Upper lobe of left lung (tissue), 4 donors: ENCODE measurements around the gene ARIH2.

ENCODE experiments used
- POLR2A ChIP-seq, 4 donors: fragments of 450-650 bp; IDR thresholded peaks; one replicate each; pipeline ENCODE4 v1.5.1; 2016 to 2017; ENCODE audit warnings: antibody characterized with exemption in 4 of 4, mild to moderate bottlenecking in 2 of 4
- POLR2AphosphoS5 ChIP-seq, 2 donors: sonication (generic); formaldehyde crosslinking; IDR thresholded peaks; one replicate each; pipeline ENCODE4 v1.5.1; 2017; ENCODE audit warnings: antibody characterized with exemption in 2 of 2
- TF ChIP-seq, protein P1 (sequence below), 6 experiments: fragments of 450-650 bp in 4 of 6; fragments of 200-600 bp in 2 of 6; sonication (generic) in 2 of 6; IDR thresholded peaks; one replicate each; pipeline ENCODE4 v1.5.1; 2016 to 2019; ENCODE audit warnings: antibody characterized with exemption in 6 of 6

DNA sequence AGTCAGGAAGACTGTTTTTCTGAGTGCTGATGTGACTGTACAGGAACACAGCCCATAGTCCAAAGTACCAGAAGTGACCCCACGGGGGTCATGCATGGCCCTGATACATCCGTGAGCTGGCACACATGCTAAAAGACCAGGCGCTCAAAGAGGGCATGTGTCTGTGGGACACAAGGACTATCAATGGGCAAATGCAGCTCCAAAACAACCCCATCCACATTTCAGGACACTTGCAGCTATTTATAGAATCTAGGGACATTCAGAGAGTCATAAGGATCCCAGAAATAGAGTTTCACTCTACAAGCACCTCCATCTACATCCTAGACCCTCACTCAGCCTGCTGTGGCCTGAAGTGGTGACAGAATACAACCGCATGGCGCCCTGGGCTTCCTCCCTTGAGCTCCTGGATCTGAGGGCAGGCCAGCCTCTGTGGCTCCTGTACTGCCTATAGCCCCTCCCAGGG lies 37.0 kb upstream of the ARIH2 start:
- TF ChIP-seq, protein P1, sequence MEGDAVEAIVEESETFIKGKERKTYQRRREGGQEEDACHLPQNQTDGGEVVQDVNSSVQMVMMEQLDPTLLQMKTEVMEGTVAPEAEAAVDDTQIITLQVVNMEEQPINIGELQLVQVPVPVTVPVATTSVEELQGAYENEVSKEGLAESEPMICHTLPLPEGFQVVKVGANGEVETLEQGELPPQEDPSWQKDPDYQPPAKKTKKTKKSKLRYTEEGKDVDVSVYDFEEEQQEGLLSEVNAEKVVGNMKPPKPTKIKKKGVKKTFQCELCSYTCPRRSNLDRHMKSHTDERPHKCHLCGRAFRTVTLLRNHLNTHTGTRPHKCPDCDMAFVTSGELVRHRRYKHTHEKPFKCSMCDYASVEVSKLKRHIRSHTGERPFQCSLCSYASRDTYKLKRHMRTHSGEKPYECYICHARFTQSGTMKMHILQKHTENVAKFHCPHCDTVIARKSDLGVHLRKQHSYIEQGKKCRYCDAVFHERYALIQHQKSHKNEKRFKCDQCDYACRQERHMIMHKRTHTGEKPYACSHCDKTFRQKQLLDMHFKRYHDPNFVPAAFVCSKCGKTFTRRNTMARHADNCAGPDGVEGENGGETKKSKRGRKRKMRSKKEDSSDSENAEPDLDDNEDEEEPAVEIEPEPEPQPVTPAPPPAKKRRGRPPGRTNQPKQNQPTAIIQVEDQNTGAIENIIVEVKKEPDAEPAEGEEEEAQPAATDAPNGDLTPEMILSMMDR (IDR thresholded peaks at IDR 0.05), result no peak
- TF ChIP-seq POLR2A (IDR thresholded peaks at IDR 0.05) (no peak), POLR2AphosphoS5 (IDR thresholded peaks at IDR 0.05) (no peak)
